ENCODE data around the gene IMMP2L.
"Not testable (repeated sequence)": the region's sequence is repeated elsewhere in the genome, so short reads cannot be mapped to it uniquely, and the experiment has no call there.

Gene IMMP2L

DNA sequence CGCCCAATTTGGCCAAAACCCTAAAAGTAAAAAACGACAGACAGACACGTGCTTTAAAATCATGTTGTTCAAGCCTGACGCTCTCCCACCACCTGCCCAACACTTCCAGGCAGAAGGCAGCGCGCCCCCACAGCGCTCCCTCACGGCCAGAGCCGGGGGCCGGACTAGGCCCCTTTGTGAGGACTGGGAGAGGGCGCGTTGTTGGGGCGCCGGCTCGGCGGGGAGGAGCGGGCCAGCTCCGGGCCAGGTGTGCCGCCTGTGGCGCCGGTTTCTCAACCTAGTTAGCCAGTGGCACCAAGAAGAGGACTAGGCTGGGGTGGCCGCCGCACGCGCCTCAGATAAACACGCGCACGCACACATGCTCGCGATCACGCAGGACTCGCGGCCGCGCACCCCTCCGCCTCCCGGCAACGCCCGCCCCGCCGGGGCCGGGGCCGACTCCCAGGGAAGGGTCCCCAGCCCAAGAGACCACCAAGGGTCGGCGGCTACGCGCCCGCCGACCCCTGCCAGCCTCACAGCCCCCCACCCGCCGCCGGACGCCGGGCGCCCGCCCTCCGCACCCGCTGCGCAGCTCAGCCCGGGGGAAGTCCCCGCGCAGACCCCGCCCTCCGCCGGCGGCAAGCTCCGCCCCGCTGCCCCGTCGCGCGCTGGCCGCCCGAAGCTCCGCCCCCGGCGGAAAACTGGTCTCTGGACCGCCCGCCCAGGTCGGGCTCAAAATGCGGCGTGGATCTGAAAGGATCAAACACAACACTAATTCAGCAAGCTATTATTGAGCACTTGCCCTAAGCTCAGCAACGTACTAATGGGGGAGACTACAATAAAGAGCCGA, at the start of gene IMMP2L:
TSS of gene IMMP2L (minus strand) at position 589 of the 829 bp plus-strand sequence.
- DNase-seq = peak; percentile 7 to 91 (median 79)

DNA sequence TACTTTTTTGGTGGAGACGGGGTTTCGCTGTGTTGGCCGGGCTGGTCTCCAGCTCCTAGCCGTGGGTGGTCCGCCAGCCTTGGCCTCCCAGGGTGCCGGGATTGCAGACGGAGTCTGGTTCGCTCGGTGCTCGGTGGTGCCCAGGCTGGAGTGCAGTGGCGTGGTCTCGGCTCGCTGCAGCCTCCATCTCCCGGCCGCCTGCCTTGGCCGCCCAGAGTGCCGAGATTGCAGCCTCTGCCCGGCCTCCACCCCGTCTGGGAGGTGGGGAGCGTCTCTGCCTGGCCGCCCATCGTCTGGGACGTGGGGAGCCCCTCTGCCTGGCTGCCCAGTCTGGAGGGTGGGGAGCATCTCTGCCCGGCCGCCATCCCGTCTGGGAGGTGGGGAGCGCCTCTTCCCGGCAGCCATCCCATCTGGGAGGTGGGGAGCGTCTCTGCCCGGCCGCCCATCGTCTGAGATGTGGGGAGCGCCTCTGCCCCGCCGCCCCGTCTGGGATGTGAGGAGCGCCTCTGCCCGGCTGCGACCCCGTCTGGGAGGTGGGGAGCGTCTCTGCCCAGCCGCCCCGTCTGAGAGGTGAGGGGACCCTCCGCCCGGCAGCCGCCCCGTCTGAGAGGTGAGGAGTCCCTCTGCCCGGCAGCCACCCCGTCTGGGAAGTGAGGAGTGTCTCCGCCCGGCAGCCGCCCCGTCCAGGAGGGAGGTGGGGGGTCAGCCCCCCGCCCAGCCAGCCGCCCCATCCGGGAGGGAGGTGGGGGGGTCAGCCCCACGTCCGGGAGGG, 47.4 kb upstream of the IMMP2L start:
- not testable (repeated sequence) for DNase-seq

DNA sequence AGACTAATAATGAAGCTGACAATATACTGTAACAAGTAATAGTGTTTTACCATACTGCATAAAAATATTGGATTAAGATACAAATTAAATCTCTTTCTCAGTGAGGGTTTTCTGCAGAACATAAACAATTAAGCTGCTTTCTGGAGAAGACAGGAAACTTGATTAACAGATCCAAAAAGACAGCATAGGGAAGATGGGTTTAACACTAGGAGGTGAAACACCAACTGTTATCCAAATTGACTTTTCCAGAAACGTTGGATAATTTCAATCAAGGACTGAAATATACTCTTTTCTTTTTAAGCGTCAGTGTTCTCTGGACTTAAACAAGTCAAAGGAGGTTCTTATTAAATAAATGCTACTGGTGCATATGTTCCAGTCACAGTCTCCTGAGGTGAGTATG, 45.3 kb upstream of the IMMP2L start:
- DNase-seq = no peak

DNA sequence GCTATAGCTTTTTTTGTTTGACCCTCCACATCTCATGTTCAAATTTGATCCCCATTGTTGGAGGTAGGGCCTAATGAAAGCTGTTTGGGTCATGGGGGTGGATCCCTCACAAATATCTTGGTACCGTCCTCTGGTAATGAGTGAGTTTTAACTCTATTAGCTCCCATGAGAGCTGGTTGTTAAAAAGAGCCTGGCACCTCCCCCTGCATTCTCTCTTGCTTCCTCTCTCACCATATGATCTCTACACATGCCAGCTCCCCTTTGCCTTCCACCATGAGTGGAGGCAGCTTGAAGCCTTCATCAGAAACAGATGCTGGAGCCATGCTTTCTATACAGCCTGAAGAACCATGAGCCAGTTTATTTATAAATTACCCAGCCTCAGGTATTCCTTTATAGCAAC, 43.0 kb upstream of the IMMP2L start:
- no peak for DNase-seq

DNA sequence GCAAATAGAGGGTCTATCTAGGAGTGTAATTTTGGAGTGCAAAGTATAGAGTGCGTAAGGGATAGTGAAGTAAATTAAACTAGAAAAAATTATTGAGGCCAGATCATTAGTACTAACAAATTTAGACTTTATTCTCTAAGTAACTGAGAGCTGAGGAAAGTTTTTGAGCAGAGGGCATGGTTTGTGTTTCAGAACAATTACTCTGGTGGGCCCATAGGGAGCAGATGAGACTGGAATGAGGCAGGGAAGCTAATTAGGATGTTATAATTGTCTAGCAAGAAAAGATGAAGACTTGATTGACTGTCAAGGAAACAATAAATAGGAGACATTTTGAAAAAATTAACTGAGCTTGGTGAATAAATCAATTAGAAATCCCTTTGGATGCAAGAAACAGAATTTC, 37.8 kb upstream of the IMMP2L start:
- DNase-seq = no peak

DNA sequence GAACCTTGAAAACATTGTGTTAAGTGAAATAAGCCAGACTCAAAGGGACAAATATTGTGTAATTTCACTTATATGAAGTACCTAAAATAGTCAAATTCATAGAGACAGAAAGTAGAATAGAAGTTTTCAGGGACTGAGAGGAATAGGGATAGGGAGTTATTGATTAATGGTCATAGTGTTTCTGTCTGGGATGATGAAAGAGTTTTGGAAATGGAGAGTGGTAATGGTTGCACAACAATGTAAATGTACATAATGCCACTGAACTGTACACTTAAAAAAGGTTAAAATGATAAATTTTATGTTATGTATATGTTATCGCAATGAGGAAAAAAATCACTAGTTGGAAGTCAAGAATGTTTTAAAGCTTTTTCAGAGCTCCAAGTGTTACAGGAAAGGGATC, 33.5 kb upstream of the IMMP2L start:
- no peak for DNase-seq

DNA sequence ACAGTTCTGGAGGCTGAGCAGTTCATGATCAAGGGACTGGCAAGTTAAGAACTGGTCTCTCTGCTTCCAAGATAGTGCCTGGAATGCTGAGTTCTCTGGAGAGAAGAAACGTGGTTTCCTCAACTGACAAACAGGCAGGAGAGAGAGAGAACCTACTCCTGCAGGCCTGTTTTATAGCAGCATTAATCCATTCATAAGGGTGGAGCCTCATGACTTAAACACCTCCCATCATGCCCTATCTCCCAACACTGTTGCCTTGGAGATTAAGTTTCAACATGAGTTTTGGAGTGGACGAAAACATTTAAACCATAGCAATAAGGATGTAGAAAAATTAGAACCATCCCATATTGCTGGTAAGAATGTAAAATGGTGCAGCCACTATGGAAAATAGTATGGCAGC, 32.3 kb upstream of the IMMP2L start:
- DNase-seq = no peak

DNA sequence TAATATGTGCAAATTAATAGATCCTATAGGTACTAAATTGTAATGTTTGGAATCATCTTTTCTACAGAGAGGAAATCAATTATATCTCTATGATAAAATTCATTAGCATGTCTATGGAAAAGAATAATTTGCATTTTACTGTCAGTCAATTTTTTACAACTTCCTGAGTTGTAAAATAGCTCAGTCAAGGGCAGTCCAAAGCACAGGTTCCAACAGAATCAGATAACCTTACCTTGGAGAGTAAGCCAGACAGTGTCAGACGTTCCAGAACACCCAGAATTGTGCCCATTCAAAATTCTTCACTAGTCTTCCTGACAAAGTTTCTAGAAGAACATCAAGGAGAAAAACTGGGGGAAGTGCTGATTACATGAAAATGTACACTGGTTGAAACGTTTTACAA, 31.1 kb upstream of the IMMP2L start:
- no peak for DNase-seq

DNA sequence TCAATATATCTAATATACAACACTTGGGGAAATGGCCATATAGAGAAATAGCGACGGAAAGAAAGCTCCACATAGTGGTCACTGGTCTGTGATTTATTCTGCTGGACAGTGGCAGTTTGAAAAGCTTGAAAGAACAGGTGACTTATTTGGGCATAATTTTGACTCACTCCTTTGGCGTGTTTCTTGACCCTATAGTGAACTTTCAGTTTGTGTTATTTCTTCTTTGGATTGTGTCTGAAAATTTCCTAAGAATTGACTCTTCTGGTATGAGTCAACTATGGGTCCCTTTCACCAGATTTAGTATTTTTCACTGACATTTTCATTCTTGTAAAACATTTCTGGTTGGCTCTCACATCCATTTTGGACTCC, 25.8 kb upstream of the IMMP2L start:
- DNase-seq = no peak

DNA sequence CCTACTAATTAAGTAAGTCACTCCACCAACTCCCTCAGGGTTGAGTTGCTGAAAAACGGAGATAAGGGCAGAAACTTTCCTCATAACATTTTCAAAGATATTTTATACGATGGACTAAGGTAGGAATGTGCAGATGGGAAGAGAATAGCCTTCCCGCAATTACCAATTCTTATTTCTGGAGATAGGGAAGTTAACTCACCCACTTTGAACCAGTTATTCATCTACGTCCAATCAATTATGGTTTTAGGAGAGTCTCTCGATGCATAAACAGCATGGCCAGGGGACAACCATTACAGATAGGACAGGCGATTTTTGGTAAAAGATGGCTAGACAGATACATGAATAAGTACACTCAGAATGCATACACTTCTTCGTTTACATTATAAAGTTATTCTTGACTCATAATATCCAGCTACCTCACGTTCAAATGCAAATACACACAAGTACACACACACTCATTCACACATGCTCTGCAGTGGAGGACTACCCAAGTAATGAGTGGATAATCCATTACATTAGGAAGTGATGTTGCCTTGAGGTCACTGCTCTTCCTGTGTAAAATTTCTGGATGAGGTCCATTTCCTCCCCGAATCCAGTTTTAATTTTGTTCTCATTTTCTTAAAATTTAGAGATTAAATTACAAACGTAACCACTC, 25.2 kb upstream of the IMMP2L start:
- no peak for DNase-seq

DNA sequence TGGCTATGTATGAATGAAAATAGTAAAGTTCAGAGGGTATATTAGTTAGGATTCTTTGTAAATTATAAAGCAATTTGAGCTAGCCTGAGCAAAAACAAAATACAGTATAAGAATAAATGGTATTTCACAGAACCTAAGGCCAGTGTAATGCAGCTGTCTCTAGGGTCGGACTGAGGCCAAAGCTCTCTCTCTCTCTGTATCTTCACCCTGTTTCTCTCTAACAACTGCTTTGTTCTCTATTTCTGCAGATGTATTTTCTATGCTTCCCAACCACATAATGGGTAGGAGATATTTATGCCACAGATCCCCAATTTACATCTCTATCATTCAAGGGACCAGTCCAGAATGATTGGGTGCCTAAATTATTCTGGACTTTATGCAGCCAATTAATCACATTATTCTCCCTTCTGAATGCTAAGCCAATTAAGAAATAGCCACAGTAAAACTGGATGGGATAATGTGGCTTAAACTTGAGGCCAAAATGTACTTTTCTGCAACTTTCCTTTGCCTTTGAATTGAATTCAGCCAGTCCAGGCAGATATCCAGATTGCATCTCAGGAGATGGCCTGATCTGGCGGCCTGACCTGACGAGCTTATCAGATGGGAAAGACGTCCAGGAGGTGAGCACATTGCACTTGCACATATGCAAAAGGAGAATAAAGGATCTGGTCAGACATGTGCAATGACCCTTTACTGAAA, 24.6 kb upstream of the IMMP2L start:
- DNase-seq = no peak

DNA sequence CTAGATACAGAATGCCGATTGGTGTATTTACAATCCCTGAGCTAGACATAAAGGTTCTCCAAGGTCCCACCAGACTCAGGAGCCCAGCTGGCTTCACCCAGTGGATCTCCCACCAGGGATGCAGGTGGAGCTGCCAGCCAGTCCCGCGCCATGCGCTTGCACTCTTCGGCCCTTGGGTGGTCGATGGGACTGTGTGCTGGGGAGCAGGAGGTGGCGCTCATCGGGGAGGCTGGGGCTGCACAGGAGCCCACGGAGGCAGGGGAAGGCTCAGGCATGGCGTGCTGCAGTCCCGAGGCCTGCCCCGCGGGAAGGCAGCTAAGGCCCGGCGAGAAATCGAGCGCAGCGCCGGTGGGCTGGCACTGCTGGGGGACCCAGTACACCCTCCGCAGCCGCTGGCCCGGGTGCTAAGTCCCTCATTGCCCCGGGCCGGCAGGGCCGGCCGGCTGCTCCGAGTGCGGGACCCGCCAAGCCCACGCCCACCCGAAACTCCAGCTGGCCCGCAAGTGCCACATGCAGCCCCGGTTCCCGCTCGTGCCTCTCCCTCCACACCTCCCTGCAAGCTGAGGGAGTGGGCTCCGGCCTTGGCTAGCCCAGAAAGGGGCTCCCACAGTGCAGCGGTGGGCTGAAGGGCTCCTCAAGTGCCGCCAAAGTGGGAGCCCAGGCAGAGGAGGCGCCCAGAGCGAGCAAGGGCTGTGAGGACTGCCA, 19.6 kb upstream of the IMMP2L start:
- not testable (repeated sequence) for DNase-seq

DNA sequence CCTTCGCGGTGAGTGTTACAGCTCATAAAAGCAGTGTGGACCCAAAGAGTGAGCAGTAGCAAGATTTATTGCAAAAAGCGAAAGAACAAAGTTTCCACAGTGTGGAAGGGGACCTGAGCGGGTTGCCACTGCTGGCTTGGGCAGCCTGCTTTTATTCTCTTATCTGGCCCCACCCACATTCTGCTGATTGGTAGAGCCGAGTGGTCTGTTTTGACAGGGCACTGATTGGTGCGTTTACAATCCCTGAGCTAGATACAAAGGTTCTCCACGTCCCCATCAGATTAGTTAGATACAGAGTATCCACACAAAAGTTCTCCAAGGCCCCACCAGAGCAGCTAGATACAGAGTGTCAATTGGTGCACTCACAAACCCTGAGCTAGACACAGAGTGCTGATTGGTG, 18.9 kb upstream of the IMMP2L start:
- not testable (repeated sequence) for DNase-seq

DNA sequence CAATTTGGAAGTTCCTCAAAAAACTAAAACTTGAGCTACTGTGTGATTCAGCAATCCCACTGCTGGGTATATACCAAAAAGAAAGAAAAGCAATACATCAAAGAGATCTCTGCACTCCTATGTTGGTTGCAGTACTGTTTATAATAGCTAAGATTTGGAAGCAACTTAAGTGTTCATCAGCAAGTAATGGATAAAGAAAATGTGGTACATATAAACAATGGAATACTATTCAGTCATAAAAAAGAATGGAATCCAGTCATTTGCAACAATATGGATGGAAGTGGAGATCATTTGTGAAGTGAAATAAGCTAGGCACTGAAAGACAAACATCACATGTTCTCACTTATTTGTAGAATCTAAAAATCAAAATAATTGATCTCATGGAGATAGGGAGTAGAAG, 16.5 kb upstream of the IMMP2L start:
- no peak for DNase-seq

DNA sequence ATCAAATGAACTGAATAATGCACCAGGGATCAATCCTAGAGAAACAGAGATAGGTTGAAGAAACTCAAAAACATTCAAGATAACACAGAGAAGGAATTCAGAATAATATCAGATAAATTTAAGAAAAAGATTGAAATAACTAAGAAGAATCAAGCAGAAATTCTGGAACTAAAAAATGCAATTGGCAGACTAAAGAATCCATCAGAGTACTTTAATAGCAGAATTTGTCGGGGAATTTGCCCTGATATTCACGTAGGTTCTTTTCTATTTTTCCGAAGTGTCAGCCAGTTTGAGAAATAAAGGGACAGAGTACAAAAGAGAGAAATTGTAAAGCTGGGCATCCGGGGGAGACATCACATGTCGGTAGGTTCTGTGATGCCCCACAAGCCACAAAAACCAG, 9.4 kb upstream of the IMMP2L start:
- no peak for DNase-seq

DNA sequence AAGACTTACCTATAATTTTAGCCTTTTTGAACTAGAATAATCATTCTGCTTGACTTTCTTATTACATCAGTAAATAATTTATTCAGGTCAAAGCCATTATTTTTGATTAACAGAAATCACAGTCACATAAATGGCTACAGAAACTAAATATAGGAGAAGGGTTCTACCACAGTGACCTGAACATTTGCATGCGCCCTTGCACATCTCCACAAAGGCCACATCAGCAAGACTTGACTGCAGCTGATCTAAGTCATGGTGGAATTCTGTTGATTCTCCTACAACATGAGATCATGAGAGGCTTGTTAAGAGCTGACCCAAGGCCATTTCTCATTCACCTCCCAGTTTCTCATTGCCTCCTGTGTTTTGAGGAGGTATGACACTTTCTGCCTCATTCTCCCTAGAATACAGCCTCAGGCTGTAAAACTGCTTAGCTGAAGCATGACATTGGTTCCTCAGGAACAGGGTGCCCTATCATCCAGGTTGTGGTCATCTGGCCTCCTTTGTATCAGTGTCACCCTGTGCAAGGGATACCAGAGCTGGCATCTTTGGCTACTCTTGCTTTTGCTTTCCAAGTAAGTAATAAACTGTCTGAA, 6.7 kb upstream of the IMMP2L start:
- DNase-seq = no peak

DNA sequence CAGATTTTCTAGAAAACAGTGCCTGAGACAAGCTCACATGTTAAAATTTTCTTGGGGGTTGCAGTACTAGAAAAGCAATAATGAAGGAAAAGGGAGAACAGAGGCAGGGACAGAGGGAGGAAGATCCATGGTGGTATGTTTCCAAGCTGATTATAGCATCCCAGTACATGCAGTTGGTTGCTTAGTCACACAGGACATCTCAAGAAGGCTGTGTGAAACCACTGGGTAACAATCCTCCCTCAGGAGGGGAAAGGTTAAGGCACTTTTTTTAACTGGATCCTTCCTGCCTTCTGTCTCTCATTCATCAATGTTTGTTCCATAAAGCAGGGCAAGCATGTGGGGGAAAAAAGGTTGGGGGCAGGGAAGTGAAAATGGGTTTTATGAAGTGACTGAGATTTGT, 6.1 kb upstream of the IMMP2L start:
- no peak for DNase-seq

DNA sequence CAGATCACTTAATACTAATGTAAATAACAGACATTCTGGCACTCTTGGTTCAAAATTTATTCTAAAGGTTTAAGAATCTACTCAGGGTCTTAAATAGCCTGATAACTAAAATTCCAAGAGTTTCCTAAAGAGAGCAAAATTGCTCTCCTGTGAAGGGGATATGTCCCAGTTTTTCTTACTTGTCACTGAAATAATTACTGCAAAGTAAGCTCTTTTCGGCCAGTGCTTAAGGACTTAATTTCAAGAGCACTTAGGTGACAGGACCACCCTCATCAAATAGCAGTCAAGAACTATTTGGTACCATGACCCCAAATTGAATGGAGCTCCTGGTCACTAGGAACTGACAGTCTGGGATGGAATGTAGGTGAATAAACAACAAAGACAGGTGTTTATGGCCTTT, 1.8 kb upstream of the IMMP2L start:
- no peak for DNase-seq

DNA sequence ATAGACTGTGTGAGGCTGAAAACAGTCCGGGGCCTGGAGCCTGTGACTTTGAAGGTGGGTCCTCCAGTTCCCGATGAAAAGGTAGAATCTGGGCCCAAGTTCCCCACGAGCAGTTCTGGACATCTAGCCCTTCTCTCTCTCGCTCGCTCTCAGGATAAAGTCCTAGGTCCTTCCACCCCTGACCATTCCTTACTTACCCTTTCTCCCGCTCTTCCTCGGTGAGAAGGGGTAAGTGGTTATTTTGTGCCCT, 713 bp downstream of the IMMP2L start:
- DNase-seq = peak in 3 of 58 donors; percentile 3 to 15 (median 6)

DNA sequence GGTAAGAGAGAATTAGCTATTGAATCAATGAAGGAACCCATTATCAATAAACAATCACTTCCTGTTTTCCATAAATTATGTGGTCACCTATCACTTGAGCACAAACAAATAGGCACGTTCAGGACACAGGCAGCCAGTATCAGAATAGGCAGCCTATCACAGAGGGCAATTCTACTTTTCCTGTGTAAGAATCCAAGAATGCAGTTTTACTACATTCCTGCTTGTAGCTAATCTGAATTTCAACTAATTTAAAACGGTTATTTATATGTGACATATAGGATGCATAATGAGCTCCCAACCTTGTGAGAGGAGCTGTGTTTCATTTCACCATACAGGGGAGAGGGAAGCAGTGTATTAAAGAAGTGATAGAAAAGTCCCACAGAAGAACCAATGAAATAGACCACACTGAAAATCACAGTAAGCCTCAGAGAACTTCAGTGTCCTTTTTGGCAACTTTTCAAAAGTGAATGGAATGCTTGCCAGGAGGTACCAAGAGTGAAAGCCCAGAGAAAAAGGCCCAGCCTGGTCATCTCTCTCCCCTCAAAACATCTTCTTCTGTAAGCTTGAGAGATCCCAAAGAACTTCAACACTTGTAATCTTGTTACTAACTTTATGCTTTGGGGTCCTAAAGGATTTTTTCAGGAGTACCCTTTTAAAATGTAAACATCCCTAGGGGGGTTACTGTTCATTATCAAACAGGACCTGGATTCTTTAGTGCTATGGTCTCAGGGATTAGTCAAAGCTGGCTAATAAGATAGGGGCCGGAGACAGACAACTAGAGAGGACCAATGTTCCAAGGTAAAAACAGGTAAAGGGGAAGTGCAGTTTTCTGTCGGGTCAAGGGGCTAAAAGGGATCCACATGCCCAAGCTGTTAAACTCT, 1.3 kb downstream of the IMMP2L start:
- peak in 1 of 58 donors; percentile 2 for DNase-seq
